Aorta (tissue), 5 donors: ENCODE data around the gene ZNF616. TPM values are rescaled to one million over a fixed set of nuclear protein-coding genes. Genes with fewer than 3 reads are reported as not detected.

Experiments
- ATAC-seq: fragments of 200-7000 bp; cut with Tn5 transposase; one replicate; pipeline ENCODE4 v1.9.1; 2022; ENCODE audit warnings: moderate library complexity; ENCODE audit not compliant: low FRiP score
- DNase-seq, 2 donors: peaks; one replicate each; pipeline ENCODE4 v3.0.0-alpha.2; 2020
- H3K27ac ChIP-seq, 2 donors: one replicate each; pipeline ENCODE4 v1.5.1; 2013; ENCODE audit warnings: low read length in 2 of 2, mild to moderate bottlenecking in 2 of 2, moderate library complexity in 2 of 2, control low read depth in 1 of 2, inconsistent platforms in 1 of 2, low read depth in 1 of 2
- H3K27me3 ChIP-seq, 2 donors: one replicate each; pipeline ENCODE4 v1.6.1; 2013; ENCODE audit warnings: control low read depth in 1 of 2, low read length in 1 of 2, mild to moderate bottlenecking in 1 of 2, moderate library complexity in 1 of 2; ENCODE audit not compliant: insufficient read depth in 2 of 2, control insufficient read depth in 1 of 2
- H3K36me3 ChIP-seq, 2 donors: one replicate each; pipeline ENCODE4 v1.6.1; 2013; ENCODE audit warnings: control low read depth in 1 of 2, low read length in 1 of 2, mild to moderate bottlenecking in 1 of 2; ENCODE audit not compliant: insufficient read depth in 2 of 2, control insufficient read depth in 1 of 2
- H3K4me1 ChIP-seq, 2 donors: one replicate each; pipeline ENCODE4 v1.6.1; 2013; ENCODE audit warnings: low read length in 2 of 2, control low read depth in 1 of 2, mild to moderate bottlenecking in 1 of 2, moderate library complexity in 1 of 2; ENCODE audit not compliant: insufficient read depth in 2 of 2, control insufficient read depth in 1 of 2
- H3K4me3 ChIP-seq, 2 donors: one replicate each; pipeline ENCODE4 v1.5.1; 2013; ENCODE audit warnings: low read length in 2 of 2, control low read depth in 1 of 2, mild to moderate bottlenecking in 1 of 2
- H3K9me3 ChIP-seq: one replicate; pipeline ENCODE4 v1.6.1; 2013; ENCODE audit warnings: mild to moderate bottlenecking, low read length; ENCODE audit not compliant: control insufficient read depth
- WGBS, 2 donors: extraction: QIAGEN DNeasy Blood & Tissue Kit; methylation state at CpG; one replicate each; pipeline ENCODE4 v1.1.7; 2013; 5-methylcytosine and 5-hydroxymethylcytosine counted together
- intact Hi-C, 2 donors: fragments of 100-400 bp; cut with DNase I; formaldehyde crosslinking; loops; one replicate each; pipeline versions ENCODE4 v1.14.2 to v1.15.0; 2022
- polyA plus RNA-seq, 2 donors: library from polyadenylated mRNA; stranded (reverse); fragments of 200-250 nt; gene quantifications; one replicate each; pipeline ENCODE4 v1.2.3, GENCODE V29; 2013
- total RNA-seq, 2 donors: library from RNA; stranded (reverse); fragmentation: NEBNext Ultra II Directional; extraction: Animal tissue kit (Norgen Biotek cat#: 25700); gene quantifications; one replicate each; pipeline ENCODE4 v1.2.1, GENCODE V29; 2021
- donor health status: healthy with polysubstance abuse.
- donor health status: Bipolar disorder and iron deficiency.
- donor health status: DM: no; HTN: no; CAD: no.
- donor health status: DM: no; HTN: no; CAD: no.
- donor health status: DM: yes; HTN: yes; CAD: no.

Gene ZNF616
- total and polyA plus RNA-seq, 4 donors, result 0.88 to 11.0 (median 5.1) TPM

GRCh38 chr19:52170304-52170703 is 30.6 kb upstream of the ZNF616 start:
- peak overlapping the region; percentile 91 to 99 for H3K4me3 ChIP-seq
- DNase-seq (no peak), ATAC-seq (peak; percentile 51)
- no peaks in the 10 kb centered on the region for H3K9me3 ChIP-seq
- 0 to 2% methylated on average over 5 of the region's 5 CpGs for WGBS, 2 donors
- H3K27me3 ChIP-seq, result no peaks in the 10 kb centered on the region
- intact Hi-C loops, result loop anchor here in 1 of 2 donors (2.0 kb wide), 1 partner anchor 30 kb away; no protein-coding TSS in a partner anchor
- peak overlapping the region in 1 of 2 donors; percentile 89 for H3K27ac ChIP-seq
- no peaks in the 10 kb centered on the region for H3K4me1 ChIP-seq
- H3K36me3 ChIP-seq, result peaks cover 0 to 4% of the 10 kb centered on the region in 2 donors

GRCh38 chr19:52155596-52156359 is 16.0 kb upstream of the ZNF616 start:
- intact Hi-C loops, result no loop called here
- Histone ChIP-seq H3K36me3 (peaks cover 13 to 24% of the 10 kb centered on the region in 2 donors), H3K27ac (no peak overlapping the region), H3K9me3 (peaks cover 13% of the 10 kb centered on the region), H3K4me3 (no peak overlapping the region), H3K27me3 (no peaks in the 10 kb centered on the region), H3K4me1 (no peaks in the 10 kb centered on the region)
- ATAC-seq, result no peak
- 98 to 99% methylated on average over 15 of the region's 15 CpGs for WGBS, 2 donors
- DNase-seq, result no peak

- no peak overlapping the region for H3K27ac ChIP-seq
- no peaks in the 10 kb centered on the region for H3K27me3 ChIP-seq
- no peak for ATAC-seq
- H3K9me3 ChIP-seq, result no peaks in the 10 kb centered on the region
- H3K4me3 ChIP-seq, result no peak overlapping the region
- intact Hi-C loops, result no loop called here
- H3K36me3 ChIP-seq, result no peaks in the 10 kb centered on the region
- H3K4me1 ChIP-seq, result no peaks in the 10 kb centered on the region
- no peak for DNase-seq
Observed at GRCh38 chr19:52148256-52148655, 8.5 kb upstream of the ZNF616 start.

- intact Hi-C loops, result loop anchor here in 1 of 2 donors (5.0 kb wide), 1 partner anchor 45 kb away; no protein-coding TSS in a partner anchor
- H3K27ac ChIP-seq, result no peak overlapping the region
- no peaks in the 10 kb centered on the region for H3K9me3 ChIP-seq
- no peak for ATAC-seq
- DNase-seq, result no peak
- H3K4me3 ChIP-seq, result no peak overlapping the region
- peaks cover 0 to 3% of the 10 kb centered on the region in 2 donors for H3K4me1 ChIP-seq
- no peaks in the 10 kb centered on the region for H3K27me3 ChIP-seq
- WGBS, 2 donors, result 86 to 88% methylated on average over 3 of the region's 3 CpGs
- H3K36me3 ChIP-seq, result no peaks in the 10 kb centered on the region
Observed at GRCh38 chr19:52142001-52142595, 2.4 kb upstream of the ZNF616 start.

GRCh38 chr19:52141203-52141602 is 1.5 kb upstream of the ZNF616 start:
- Histone ChIP-seq H3K9me3 (no peaks in the 10 kb centered on the region), H3K27me3 (no peaks in the 10 kb centered on the region), H3K27ac (no peak overlapping the region), H3K4me3 (no peak overlapping the region), H3K36me3 (no peaks in the 10 kb centered on the region), H3K4me1 (peaks cover 0 to 3% of the 10 kb centered on the region in 2 donors)
- ATAC-seq (no peak), DNase-seq (no peak)
- intact Hi-C loops, result loop anchor here in 1 of 2 donors (5.0 kb wide), 1 partner anchor 46 kb away; no protein-coding TSS in a partner anchor
- whole genome bisulfite sequencing, 2 donors, result 63 to 73% methylated on average over 2 of the region's 2 CpGs

GRCh38 chr19:52140032-52140710 is 433 bp upstream of the ZNF616 start:
- peak; percentile 100 for ATAC-seq
- peaks cover 0 to 3% of the 10 kb centered on the region in 2 donors for H3K4me1 ChIP-seq
- peak overlapping the region; percentile 67 to 85 for H3K27ac ChIP-seq
- no peaks in the 10 kb centered on the region for H3K36me3 ChIP-seq
- 2 to 4% methylated on average over 22 of the region's 22 CpGs for WGBS, 2 donors
- H3K9me3 ChIP-seq, result no peaks in the 10 kb centered on the region
- H3K27me3 ChIP-seq, result no peaks in the 10 kb centered on the region
- DNase-seq, result no peak
- intact Hi-C loops, result loop anchor here in 1 of 2 donors (5.0 kb wide), 1 partner anchor 47 kb away; no protein-coding TSS in a partner anchor
- peak overlapping the region; percentile 15 to 22 for H3K4me3 ChIP-seq

GRCh38 chr19:52138983-52139251 is 821 bp downstream of the ZNF616 start:
- Histone ChIP-seq H3K9me3 (no peaks in the 10 kb centered on the region), H3K27ac (peak overlapping the region in 1 of 2 donors; percentile 78), H3K4me1 (peaks cover 0 to 3% of the 10 kb centered on the region in 2 donors), H3K4me3 (peak overlapping the region; percentile 74 to 78), H3K36me3 (no peaks in the 10 kb centered on the region), H3K27me3 (no peaks in the 10 kb centered on the region)
- 0% methylated on average over 7 of the region's 7 CpGs for WGBS, 2 donors
- ATAC-seq (no peak), DNase-seq (no peak)
- intact Hi-C loops, result loop anchor here (1.0 to 2.0 kb wide), 3 partner anchors 50 to 100 kb away; no protein-coding TSS in a partner anchor

- H3K27ac ChIP-seq, result peak overlapping the region; percentile 10 to 78
- H3K36me3 ChIP-seq, result no peaks in the 10 kb centered on the region
- WGBS, 2 donors, result 1 to 4% methylated on average over 14 of the region's 14 CpGs
- H3K27me3 ChIP-seq, result no peaks in the 10 kb centered on the region
- peaks cover 0 to 3% of the 10 kb centered on the region in 2 donors for H3K4me1 ChIP-seq
- H3K4me3 ChIP-seq, result peak overlapping the region; percentile 74 to 78
- no peak for ATAC-seq
- DNase-seq, result peak in 1 of 2 donors; percentile 78
- no peaks in the 10 kb centered on the region for H3K9me3 ChIP-seq
- intact Hi-C loops, result loop anchor here in 1 of 2 donors (2.0 kb wide), 1 partner anchor 100 kb away; no protein-coding TSS in a partner anchor
Observed at GRCh38 chr19:52138278-52138982, 1.3 kb downstream of the ZNF616 start.
